Ovary (tissue), 9 donors: ENCODE measurements around the gene CST9L. TPM values are rescaled to one million over a fixed set of nuclear protein-coding genes. Genes with fewer than 3 reads are reported as not detected.

Source experiments
- DNase-seq, 5 donors: peaks; one replicate each; pipeline ENCODE4 v3.0.0-alpha.2; 2019 to 2020
- H3K27ac ChIP-seq, 2 donors: fragments of 200-600 bp; one replicate each; pipeline versions ENCODE4 v1.5.1 to v1.8.0; 2019 to 2022
- H3K27me3 ChIP-seq: fragments of 200-600 bp; one replicate; pipeline ENCODE4 v1.8.0; 2022
- H3K36me3 ChIP-seq: fragments of 200-600 bp; sonication (generic); one replicate; pipeline ENCODE4 v1.5.1; 2019
- H3K4me1 ChIP-seq: one replicate; pipeline ENCODE4 v1.8.1; 2013; ENCODE audit warnings: mild to moderate bottlenecking, moderate library complexity; ENCODE audit not compliant: insufficient read depth
- H3K4me3 ChIP-seq: fragments of 200-600 bp; sonication (generic); one replicate; pipeline ENCODE4 v1.5.1; 2017
- H3K9me3 ChIP-seq, 2 donors: fragments of 200-600 bp in 1 of 2; sonication (generic) in 1 of 2; one replicate each; pipeline versions ENCODE4 v1.5.1 to v1.8.1; 2013 to 2019; ENCODE audit warnings: mild to moderate bottlenecking in 1 of 2, moderate library complexity in 1 of 2
- EP300 ChIP-seq: sonication (generic); formaldehyde crosslinking; IDR thresholded peaks from one replicate; pipeline ENCODE4 v1.6.1; 2017; ENCODE audit warnings: antibody characterized with exemption
- POLR2A ChIP-seq: fragments of 450-650 bp; IDR thresholded peaks from one replicate; pipeline ENCODE4 v1.6.1; 2017; ENCODE audit warnings: antibody characterized with exemption, mild to moderate bottlenecking, moderate library complexity
- WGBS, 3 donors: extraction: QIAGEN DNeasy Blood & Tissue Kit in 1 of 3; methylation state at CpG; one replicate each; pipeline versions ENCODE4 v1.1.5 to v1.1.7; 2013 to 2017; 5-methylcytosine and 5-hydroxymethylcytosine counted together
- intact Hi-C, 4 donors: fragments of 100-400 bp; cut with DNase I; formaldehyde crosslinking; loops; one replicate each; pipeline versions ENCODE4 v1.11.0 to v1.15.1; 2022 to 2023
- polyA plus RNA-seq, 2 donors: library from polyadenylated mRNA; stranded (reverse); fragments of 200-250 nt in 1 of 2; fragments of 350-450 nt in 1 of 2; fragmentation: Illumina TruSeq in 1 of 2; extraction: RNeasy Lipid Tissue Mini Kit (QIAGEN cat#74804) in 1 of 2; gene quantifications; one replicate each; pipeline ENCODE4 v1.2.3, GENCODE V29; 2013 to 2014
- total RNA-seq, 7 donors: library from RNA; depleted of rRNA in 2 of 7; stranded (reverse); fragments of >200 nt in 2 of 7; fragmentation: NEBNext Ultra II Directional in 3 of 7; extraction: Animal tissue kit (Norgen Biotek cat#: 25700) in 3 of 7; gene quantifications; one replicate each; pipeline versions ENCODE4 v1.1.0 to v1.2.4, GENCODE V29; 2016 to 2023
- TF ChIP-seq, protein P1 (sequence below), 3 donors: fragments of 450-650 bp in 2 of 3; fragments of 200-600 bp in 1 of 3; IDR thresholded peaks; one replicate each; pipeline versions ENCODE4 v1.5.1 to v1.8.0; 2016 to 2022; ENCODE audit warnings: antibody characterized with exemption in 3 of 3, mild to moderate bottlenecking in 1 of 3
- donor health status: DM: no; HTN: no; CAD: no; lungs with moderate emphysema.
- donor health status: DM: no; HTN: no; CAD: no.
- donor health status: Bipolar disorder and iron deficiency.
- donor health status: DM: yes; HTN: yes; CAD: no.
- donor health status: DM: no; HTN: no; CAD: no.
- donor health status: DM: yes; HTN: yes; CAD: no.

Gene CST9L
- total and polyA plus RNA-seq, 9 donors, result not detected

DNA sequence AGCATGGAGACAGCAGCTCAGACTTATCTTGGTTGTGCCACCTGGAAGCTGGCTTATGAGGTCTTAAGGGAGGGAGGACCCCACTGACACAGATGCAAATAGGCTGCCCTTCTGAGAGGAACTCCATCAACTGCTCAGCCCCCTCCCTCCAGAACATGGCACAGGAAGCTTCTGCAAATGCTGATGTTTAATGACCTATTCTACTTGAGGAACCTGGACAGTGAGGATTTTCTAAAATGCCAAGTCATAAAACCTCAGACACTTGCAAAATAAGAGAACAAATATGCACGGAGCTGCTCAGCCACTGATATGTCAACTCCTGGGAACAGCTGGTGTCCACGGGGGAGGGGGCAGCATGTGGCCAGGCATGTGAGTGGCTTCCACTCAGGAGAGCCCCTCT, 34.0 kb upstream of the CST9L start:
- WGBS, 3 donors, result 50 to 66% (median 55%) methylated on average over 2 of the region's 2 CpGs
- H3K4me1 ChIP-seq, result no peaks in the 10 kb centered on the region
- no peak for DNase-seq
- no peaks in the 10 kb centered on the region for H3K27me3 ChIP-seq
- TF ChIP-seq, protein P1, sequence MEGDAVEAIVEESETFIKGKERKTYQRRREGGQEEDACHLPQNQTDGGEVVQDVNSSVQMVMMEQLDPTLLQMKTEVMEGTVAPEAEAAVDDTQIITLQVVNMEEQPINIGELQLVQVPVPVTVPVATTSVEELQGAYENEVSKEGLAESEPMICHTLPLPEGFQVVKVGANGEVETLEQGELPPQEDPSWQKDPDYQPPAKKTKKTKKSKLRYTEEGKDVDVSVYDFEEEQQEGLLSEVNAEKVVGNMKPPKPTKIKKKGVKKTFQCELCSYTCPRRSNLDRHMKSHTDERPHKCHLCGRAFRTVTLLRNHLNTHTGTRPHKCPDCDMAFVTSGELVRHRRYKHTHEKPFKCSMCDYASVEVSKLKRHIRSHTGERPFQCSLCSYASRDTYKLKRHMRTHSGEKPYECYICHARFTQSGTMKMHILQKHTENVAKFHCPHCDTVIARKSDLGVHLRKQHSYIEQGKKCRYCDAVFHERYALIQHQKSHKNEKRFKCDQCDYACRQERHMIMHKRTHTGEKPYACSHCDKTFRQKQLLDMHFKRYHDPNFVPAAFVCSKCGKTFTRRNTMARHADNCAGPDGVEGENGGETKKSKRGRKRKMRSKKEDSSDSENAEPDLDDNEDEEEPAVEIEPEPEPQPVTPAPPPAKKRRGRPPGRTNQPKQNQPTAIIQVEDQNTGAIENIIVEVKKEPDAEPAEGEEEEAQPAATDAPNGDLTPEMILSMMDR (IDR thresholded peaks at IDR 0.05), result no peak
- TF ChIP-seq EP300 (no peak), POLR2A (no peak)
- intact Hi-C loops, result loop anchor here in 3 of 4 donors (5.0 to 10.0 kb wide), 4 partner anchors 157 to 383 kb away; partner anchors contain the start of genes CSTL1 (in 1 of the 3) and GGTLC1 (in 1 of the 3)
- H3K4me3 ChIP-seq, result no peak overlapping the region
- H3K27ac ChIP-seq, result no peak overlapping the region
- no peaks in the 10 kb centered on the region for H3K36me3 ChIP-seq
- no peaks in the 10 kb centered on the region for H3K9me3 ChIP-seq

DNA sequence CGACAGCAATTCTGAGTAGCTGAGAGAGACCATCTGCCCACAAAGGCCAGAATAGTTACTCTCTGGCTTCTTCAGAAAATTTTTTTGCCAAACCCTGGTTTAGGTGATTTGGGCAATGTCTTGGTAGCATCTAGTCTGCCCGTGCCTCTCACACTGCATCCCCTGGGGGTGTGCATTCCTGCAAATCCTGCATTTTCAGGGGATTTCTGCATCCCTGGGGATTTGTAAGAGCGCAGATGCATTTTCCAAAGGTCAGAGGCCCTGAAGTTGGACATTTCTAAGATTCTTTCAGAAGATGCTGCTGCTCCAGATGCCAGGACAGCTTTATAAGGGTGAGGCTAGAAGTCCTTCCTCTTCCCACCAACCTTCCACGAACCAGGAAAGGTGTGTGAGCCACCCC, 33.4 kb upstream of the CST9L start:
- TF ChIP-seq EP300, result no peak
- TF ChIP-seq POLR2A, result no peak
- TF ChIP-seq, protein P1 (IDR thresholded peaks at IDR 0.05), result no peak
- Histone ChIP-seq H3K4me3 (no peak overlapping the region), H3K9me3 (no peaks in the 10 kb centered on the region), H3K36me3 (no peaks in the 10 kb centered on the region), H3K27me3 (no peaks in the 10 kb centered on the region), H3K4me1 (no peaks in the 10 kb centered on the region), H3K27ac (no peak overlapping the region)
- DNase-seq, result no peak
- intact Hi-C loops, result loop anchor here in 3 of 4 donors (5.0 to 10.0 kb wide), 4 partner anchors 157 to 383 kb away; partner anchors contain the start of genes CSTL1 (in 1 of the 3) and GGTLC1 (in 1 of the 3)
- 43 to 48% (median 44%) methylated on average over 4 of the region's 4 CpGs for WGBS, 3 donors

DNA sequence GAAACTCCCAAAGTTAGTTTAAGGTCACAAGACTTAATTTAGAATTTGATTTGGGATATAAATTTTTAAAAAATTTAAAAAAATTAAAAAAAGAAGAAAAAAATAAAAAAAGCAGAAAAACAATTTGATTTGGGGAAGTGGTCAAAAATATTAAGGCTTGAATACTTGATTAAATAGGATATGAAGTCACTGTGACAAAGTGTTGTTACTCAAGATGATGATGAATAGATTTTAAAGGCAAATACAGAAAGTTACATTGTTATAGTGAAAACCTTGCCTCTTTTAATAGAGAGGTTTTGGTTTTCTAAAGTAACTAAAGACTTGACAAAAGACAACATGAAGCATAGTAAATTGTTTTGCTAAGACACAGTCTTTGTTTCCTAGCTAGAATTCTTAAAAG, 30.2 kb upstream of the CST9L start:
- no peaks in the 10 kb centered on the region for H3K36me3 ChIP-seq
- no peaks in the 10 kb centered on the region for H3K4me1 ChIP-seq
- intact Hi-C loops, result no loop called here
- no peak overlapping the region for H3K4me3 ChIP-seq
- H3K27ac ChIP-seq, result no peak overlapping the region
- no peaks in the 10 kb centered on the region for H3K9me3 ChIP-seq
- no peak for DNase-seq
- TF ChIP-seq, protein P1 (IDR thresholded peaks at IDR 0.05), result no peak
- TF ChIP-seq EP300 (no peak), POLR2A (no peak)
- no peaks in the 10 kb centered on the region for H3K27me3 ChIP-seq

DNA sequence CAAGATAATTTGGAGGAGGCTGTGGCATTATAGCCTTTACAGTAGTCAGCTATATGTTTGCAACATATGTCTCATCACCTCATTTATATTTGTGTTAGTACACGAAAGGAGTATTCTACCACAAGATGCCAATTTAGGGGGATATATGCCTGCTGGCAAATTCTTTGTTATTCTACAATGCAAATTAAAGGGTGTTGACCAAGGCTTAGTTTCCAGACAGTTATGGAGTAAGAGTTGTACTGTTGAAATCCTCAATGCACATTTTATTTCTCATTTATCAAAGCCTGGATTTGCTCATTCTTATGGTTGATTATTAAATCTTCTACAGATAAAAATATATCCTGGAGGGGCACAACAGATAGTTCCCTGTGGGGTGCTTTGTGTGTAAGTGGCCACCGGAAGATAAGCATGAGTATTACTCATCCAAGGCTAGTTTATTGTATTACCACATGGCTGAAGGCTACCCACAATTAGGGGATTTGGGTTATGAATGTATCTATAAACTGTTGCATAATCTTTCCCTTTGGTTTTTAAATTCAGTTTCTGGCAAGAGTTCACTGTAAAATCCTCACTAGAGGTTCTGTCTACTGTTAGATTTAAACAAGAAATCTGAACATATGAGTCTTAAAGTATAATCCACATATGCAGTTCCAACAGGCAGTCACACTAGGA, 28.4 kb upstream of the CST9L start:
- WGBS, 3 donors, result 41 to 49% (median 42%) methylated on average over 2 of the region's 2 CpGs
- no peaks in the 10 kb centered on the region for H3K27me3 ChIP-seq

More for the DNA sequence above, 28.4 kb upstream of the CST9L start:
- Histone ChIP-seq H3K27ac (no peak overlapping the region), H3K9me3 (no peaks in the 10 kb centered on the region), H3K36me3 (no peaks in the 10 kb centered on the region), H3K4me1 (no peaks in the 10 kb centered on the region), H3K4me3 (no peak overlapping the region)
- TF ChIP-seq POLR2A, result no peak
- TF ChIP-seq, protein P1 (IDR thresholded peaks at IDR 0.05), result no peak
- TF ChIP-seq EP300, result no peak
- intact Hi-C loops, result no loop called here
- DNase-seq, result no peak
